Measurements from ENCODE around the gene NDUFS8.

NDUFS8 gene

GRCh38 chr11:68065841-68066240 lies 35.4 kb downstream of the NDUFS8 start:
- in situ Hi-C loops (cut with MboI; ENCODE audit: low pct_unique_long_range_greater_than_20kb, low sequenced_read_pairs) = no loop called here

GRCh38 chr11:68066742-68067141 lies 36.3 kb downstream of the NDUFS8 start:
- no peak for DNase-seq
- in situ Hi-C loops (cut with MboI; ENCODE audit: low pct_unique_long_range_greater_than_20kb, low sequenced_read_pairs) = no loop called here

More at GRCh38 chr11:68065841-68066240, 35.4 kb downstream of the NDUFS8 start:
- DNase-seq = no peak

- DNase-seq = no peak
- in situ Hi-C loops (cut with MboI; ENCODE audit: low pct_unique_long_range_greater_than_20kb, low sequenced_read_pairs) = no loop called here
These were observed 37.5 kb downstream of the NDUFS8 start for GRCh38 chr11:68067991-68068390.

- DNase-seq = no peak
- in situ Hi-C loops (cut with MboI; ENCODE audit: low pct_unique_long_range_greater_than_20kb, low sequenced_read_pairs) = no loop called here
These were observed 41.0 kb downstream of the NDUFS8 start for GRCh38 chr11:68071281-68072048.

- DNase-seq = no peak
- in situ Hi-C loops (cut with MboI; ENCODE audit: low pct_unique_long_range_greater_than_20kb, low sequenced_read_pairs) = no loop called here
These were observed 44.3 kb downstream of the NDUFS8 start for GRCh38 chr11:68074584-68075352.

- in situ Hi-C loops (cut with MboI; ENCODE audit: low pct_unique_long_range_greater_than_20kb, low sequenced_read_pairs) = no loop called here
- no peak for DNase-seq
These were observed 46.0 kb downstream of the NDUFS8 start for GRCh38 chr11:68076371-68077042.

- in situ Hi-C loops (cut with MboI; ENCODE audit: low pct_unique_long_range_greater_than_20kb, low sequenced_read_pairs) = no loop called here
- no peak for DNase-seq
These were observed 47.4 kb downstream of the NDUFS8 start for GRCh38 chr11:68077617-68078582.

- in situ Hi-C loops (cut with MboI; ENCODE audit: low pct_unique_long_range_greater_than_20kb, low sequenced_read_pairs) = no loop called here
These were observed 50.4 kb downstream of the NDUFS8 start for GRCh38 chr11:68080860-68081259.

GRCh38 chr11:68081691-68082090 lies 51.2 kb downstream of the NDUFS8 start:
- in situ Hi-C loops (cut with MboI; ENCODE audit: low pct_unique_long_range_greater_than_20kb, low sequenced_read_pairs) = no loop called here
- DNase-seq = no peak

More at GRCh38 chr11:68080860-68081259, 50.4 kb downstream of the NDUFS8 start:
- no peak for DNase-seq

- no peak for DNase-seq
- in situ Hi-C loops (cut with MboI; ENCODE audit: low pct_unique_long_range_greater_than_20kb, low sequenced_read_pairs) = no loop called here
These were observed 52.0 kb downstream of the NDUFS8 start for GRCh38 chr11:68082481-68082880.

- in situ Hi-C loops (cut with MboI; ENCODE audit: low pct_unique_long_range_greater_than_20kb, low sequenced_read_pairs) = no loop called here
These were observed 53.0 kb downstream of the NDUFS8 start for GRCh38 chr11:68083517-68083916.

More at GRCh38 chr11:68083517-68083916, 53.0 kb downstream of the NDUFS8 start:
- no peak for DNase-seq

Data from KBM-7 (cell line).